T47D (cell line): ENCODE data around the gene ITFG2.
"Not testable (repeated sequence)": the region's sequence is repeated elsewhere in the genome, so short reads cannot be mapped to it uniquely, and the experiment has no call there.

Experiments used
- DNase-seq, 2 experiments: peaks; one replicate each; pipeline versions ENCODE4 v3.0.0 to v3.0.0-alpha.2; 2011 to 2012; ENCODE audit warnings: low read depth in 1 of 2, low spot score in 1 of 2
- JUND ChIP-seq: IDR thresholded peaks from 2 replicates; pipeline ENCODE4 v1.6.1; 2012; ENCODE audit warnings: low read depth
- in situ Hi-C: cut with HindIII; loops from 2 replicates; pipeline ENCODE4 v1.10.0; 2016; ENCODE audit warnings: low sequenced_read_pairs, low pct_unique_long_range_greater_than_20kb

Gene ITFG2

DNA sequence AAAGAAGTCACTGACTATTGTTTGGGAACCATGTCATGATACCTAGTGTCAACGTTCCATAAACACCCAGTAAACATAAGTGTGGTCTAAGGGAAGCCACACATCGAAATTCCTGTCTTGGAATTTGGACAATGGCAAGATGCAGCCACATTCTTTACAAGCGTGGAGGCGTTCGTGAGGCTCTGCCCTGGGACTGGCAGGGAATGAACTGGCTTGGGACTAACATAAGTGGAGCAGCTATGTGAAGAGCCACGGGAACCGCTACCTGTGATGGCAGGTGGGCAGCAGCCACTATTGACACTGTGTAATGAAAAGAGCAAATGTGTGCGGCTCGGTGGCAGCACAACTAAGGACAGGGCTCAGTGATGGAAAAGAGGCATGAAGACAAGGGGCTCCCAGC lies 32.3 kb downstream of the ITFG2 start:
- in situ Hi-C loops = no loop called here
- DNase-seq = peak in 1 of 2 experiments; percentile 41
- TF ChIP-seq JUND = no peak

DNA sequence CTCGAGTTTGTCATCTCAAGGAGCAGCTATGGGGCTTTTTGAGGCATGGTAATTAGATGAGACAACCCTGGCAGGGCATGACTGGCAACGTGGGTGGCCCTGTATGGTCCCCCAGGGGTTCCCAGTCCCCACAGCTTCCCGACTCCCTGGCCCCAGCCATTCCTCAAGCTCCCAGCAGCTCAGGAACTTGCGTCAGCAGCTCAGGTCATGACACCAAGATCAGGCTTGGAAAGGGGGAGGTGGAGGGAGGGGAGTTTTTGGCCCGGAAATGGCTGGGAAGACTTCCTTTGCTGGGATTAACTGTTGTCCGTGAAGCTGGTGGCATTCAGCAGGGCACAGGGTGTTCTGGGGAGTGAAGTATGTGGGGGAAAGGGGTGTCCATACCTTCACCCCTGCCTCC lies 32.8 kb downstream of the ITFG2 start:
- in situ Hi-C loops = no loop called here
- TF ChIP-seq JUND = no peak
- no peak for DNase-seq

DNA sequence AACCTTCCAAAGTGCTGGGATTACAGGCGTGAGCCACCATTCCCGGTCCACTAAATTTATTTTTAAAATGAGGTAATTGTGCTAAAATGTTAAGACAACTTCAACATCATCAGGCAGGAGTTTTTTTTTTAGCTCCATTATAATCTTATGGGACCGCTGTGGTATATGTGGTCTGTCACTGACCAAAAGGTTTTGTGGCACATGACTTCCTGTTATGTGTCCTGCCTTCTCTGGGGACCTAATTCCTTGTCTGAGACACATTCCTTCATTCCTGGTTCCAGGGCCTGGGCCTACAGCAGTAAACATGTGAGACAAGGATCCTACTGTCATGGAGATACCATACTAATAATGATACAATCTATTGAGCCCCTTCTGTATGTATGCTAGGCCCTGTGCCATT lies 39.5 kb downstream of the ITFG2 start:
- in situ Hi-C loops = no loop called here
- DNase-seq = no peak
- no peak for TF ChIP-seq JUND

- in situ Hi-C loops = no loop called here
- peak; percentile 69 to 72 for DNase-seq
- TF ChIP-seq JUND = no peak
These were observed 41.2 kb downstream of the ITFG2 start for GRCh38 chr12:2853626-2854025.

- in situ Hi-C loops = no loop called here
- no peak for TF ChIP-seq JUND
- no peak for DNase-seq
These were observed 42.4 kb downstream of the ITFG2 start for GRCh38 chr12:2854669-2855453.

DNA sequence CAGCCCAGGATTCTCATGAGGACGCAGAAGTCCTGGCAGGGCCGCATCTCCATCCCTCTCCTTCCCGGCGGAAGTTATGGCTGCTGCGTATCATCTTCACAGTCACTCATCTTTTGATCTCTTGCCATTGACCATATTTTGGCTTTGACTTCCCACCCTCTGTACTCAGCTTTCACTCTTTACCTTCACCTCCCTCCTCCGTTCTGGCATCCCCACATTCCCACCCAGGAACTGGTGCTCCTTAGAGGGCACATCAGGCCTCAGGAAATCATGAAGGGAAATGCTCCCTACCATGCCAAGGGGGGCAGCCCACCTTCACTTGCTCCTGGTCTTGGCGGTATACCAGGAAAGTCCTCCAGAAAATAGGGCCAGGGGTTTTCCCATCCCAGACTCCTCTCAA lies 43.1 kb downstream of the ITFG2 start:
- in situ Hi-C loops = no loop called here
- TF ChIP-seq JUND = no peak
- no peak for DNase-seq

DNA sequence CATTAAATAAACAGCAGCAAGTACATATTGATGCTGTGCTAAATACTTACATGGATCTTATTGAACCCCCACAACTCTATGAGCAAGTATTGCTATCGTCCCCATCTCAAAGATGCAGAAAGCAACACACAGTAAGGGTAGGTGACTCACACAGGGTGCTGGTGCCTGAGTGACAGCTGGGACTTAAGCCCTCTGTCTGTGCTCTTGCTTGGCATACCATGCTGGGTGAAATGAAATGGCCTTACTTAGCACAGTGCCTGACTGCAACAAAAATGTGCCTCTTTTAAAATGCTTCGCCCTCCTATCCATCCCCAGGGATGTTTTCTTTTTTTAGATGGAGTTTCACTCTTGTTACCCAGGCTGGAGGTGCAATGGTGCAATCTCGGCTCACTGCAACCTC lies 43.6 kb downstream of the ITFG2 start:
- no peak for DNase-seq
- in situ Hi-C loops = no loop called here
- no peak for TF ChIP-seq JUND

GRCh38 chr12:2857021-2857431 lies 44.6 kb downstream of the ITFG2 start, which contains the start of gene TEX52:
Gene TEX52, minus strand, starts transcription at chr12:2857039. Its CDS starts 13 bp downstream, at chr12:2857026.
- TF ChIP-seq JUND = no peak
- DNase-seq = no peak
- in situ Hi-C loops = no loop called here

DNA sequence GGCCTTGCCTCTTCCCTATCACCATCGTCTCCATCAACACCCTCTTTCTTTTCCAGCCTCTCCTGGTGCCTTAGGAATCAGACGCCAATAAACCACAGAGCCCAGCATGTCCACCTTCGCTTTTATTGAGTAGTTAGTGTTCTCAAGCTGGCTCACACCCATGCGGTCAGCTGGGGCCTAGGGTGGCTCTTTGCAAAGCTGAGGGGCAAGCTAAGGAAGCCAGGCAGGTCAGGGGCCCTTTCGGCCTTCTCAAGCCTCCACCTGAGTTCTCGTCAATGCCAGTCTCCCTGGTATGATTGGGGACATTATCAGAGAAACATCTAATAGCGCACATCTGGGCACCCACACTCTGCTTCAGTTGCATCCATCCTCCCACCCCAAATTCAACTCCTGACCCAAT lies 45.1 kb downstream of the ITFG2 start:
- no peak for DNase-seq
- TF ChIP-seq JUND = no peak
- in situ Hi-C loops = no loop called here

DNA sequence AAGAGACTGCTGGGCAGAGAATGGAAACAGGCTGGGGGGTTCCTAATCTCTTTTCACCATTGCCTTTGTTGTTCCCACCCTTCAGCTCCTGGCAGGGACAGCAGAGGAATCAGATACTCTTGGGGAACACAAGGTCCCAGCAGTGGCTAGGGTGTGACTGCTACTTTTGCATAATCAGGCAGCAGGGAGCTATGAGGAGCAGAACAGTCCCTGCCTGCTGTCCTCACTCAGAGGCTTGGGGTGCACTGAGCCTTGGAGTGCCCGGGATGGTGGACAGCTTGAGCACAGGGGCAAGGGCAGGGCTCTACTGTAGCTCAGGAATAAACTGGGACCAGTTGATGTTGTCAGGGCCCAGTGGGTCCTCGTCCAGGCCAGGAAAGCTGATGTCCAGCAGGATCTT lies 45.9 kb downstream of the ITFG2 start:
- DNase-seq = no peak
- no peak for TF ChIP-seq JUND
- in situ Hi-C loops = no loop called here

GRCh38 chr12:2858944-2859421 lies 46.5 kb downstream of the ITFG2 start:
- TF ChIP-seq JUND = no peak
- no peak for DNase-seq
- in situ Hi-C loops = no loop called here

DNA sequence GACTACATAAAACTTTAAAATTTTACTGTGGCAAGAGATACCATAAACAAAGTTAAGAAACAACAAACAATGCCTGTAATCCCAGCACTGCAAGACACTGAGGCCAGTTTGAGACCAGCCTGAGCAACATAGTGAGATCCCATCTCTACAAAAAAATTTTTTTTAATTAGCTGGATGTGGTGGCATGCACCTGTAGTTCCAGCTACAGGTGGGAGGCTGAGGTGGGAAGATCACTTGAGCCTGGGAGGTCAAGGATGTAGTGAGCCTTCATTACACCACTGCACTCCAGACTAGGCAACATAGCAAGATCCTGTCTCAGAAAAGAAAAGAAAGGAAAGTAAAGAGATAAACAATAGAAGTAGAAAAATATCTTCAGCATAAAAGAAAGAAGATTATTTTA lies 47.7 kb downstream of the ITFG2 start:
- no peak for DNase-seq
- no peak for TF ChIP-seq JUND
- in situ Hi-C loops = no loop called here

GRCh38 chr12:2862876-2863275 lies 50.4 kb downstream of the ITFG2 start:
- in situ Hi-C loops = no loop called here
- no peak for DNase-seq
- no peak for TF ChIP-seq JUND

DNA sequence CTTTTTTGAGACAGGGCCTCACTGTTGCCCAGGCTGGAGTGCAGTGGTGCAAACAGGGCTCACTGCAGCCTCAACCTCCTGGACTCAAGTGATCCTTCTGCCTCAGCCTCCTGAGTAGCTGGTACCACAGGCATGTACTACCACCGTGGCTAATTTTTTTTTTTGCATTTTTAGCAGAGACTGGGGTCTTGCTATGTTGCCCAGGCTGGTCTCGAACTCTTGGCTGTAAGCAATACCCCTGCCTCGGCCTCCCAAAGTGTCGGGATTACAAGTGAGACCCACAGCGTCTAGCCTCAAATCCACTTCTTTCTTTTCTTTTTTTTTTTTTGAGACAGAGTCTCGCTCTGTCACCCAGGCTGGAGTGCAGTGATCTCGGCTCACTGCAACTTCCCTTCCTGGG lies 50.9 kb downstream of the ITFG2 start:
- in situ Hi-C loops = not testable (repeated sequence)

More for the DNA sequence above, 50.9 kb downstream of the ITFG2 start:
- not testable (repeated sequence) for DNase-seq
